ENCODE measurements around the gene SNX13. TPM values are rescaled to one million over a fixed set of nuclear protein-coding genes. Genes with fewer than 3 reads are reported as not detected.

Gene SNX13
- total RNA-seq, 1 experiment from 2014 or later, result 29.0 TPM

- Histone ChIP-seq H2AK5ac (ENCODE audit: insufficient read length, low read length) (no peak overlapping the region), H3K4me1 (ENCODE audit: insufficient read depth, low read length) (no peaks in the 10 kb centered on the region; the same call in 1 of the 2 replicates), H3K27ac (ENCODE audit: insufficient read length, low read depth, low read length) (no peak overlapping the region), H3K14ac (ENCODE audit: insufficient read depth, low read length) (no peak overlapping the region), H3K27me3 (ENCODE audit: insufficient read depth, low read length) (no peaks in the 10 kb centered on the region), H3K9me3 (ENCODE audit: control insufficient read depth, low read depth, low read length) (no peaks in the 10 kb centered on the region), H3K23ac (ENCODE audit: insufficient read length, low read depth, low read length) (no peak overlapping the region), H2BK15ac (ENCODE audit: low read depth, low read length) (no peak overlapping the region), H2BK20ac (ENCODE audit: low read depth, low read length, poor library complexity, severe bottlenecking) (no peak overlapping the region), H4K5ac (ENCODE audit: insufficient read length, low read depth, low read length) (no peak overlapping the region), H2AFZ (ENCODE audit: low read length) (no peak overlapping the region), H4K8ac (replicated peaks; ENCODE audit: insufficient read length, low read depth, low read length) (no peak overlapping the region), H3K79me1 (ENCODE audit: insufficient read depth, low read depth, low read length, poor library complexity, severe bottlenecking) (no peaks in the 10 kb centered on the region), H2BK120ac (ENCODE audit: low read depth, low read length, poor library complexity, severe bottlenecking) (no peak overlapping the region), H4K91ac (ENCODE audit: insufficient read length, low read depth, low read length) (no peak overlapping the region), H2BK12ac (ENCODE audit: insufficient read length, low read depth, low read length) (no peak overlapping the region), H3K18ac (ENCODE audit: insufficient read length, low read depth, low read length) (no peak overlapping the region), H3K4me2 (ENCODE audit: insufficient read depth, insufficient read length, low read length) (no peak overlapping the region), H3K4ac (ENCODE audit: low read depth, low read length) (no peak overlapping the region), H4K20me1 (ENCODE audit: control insufficient read depth, insufficient read depth, insufficient read length) (no peaks in the 10 kb centered on the region), H3K9ac (ENCODE audit: extremely low read depth, insufficient read length, low read length) (no peak overlapping the region), H3K23me2 (ENCODE audit: insufficient read length, low read depth, low read length, poor library complexity, severe bottlenecking) (no peaks in the 10 kb centered on the region), H3T11ph (ENCODE audit: low read length) (no peak overlapping the region), H2BK5ac (ENCODE audit: insufficient read length, low read length) (no peak overlapping the region), H3K79me2 (ENCODE audit: insufficient read depth, low read length) (peaks cover 6% of the 10 kb centered on the region; the same call in 1 of the 2 replicates), H3K56ac (ENCODE audit: insufficient read length, low read depth, low read length) (no peak overlapping the region)
- Mint-ChIP-seq H3K9me3 (no peaks in the 10 kb centered on the region), H3K4me3 (no peak overlapping the region), H3K4me1 (peaks cover 24 to 39% of the 10 kb centered on the region in 2 experiments), H3K36me3 (ENCODE audit: insufficient read depth in 1 of 3, low read depth in 3 of 3) (no peaks in the 10 kb centered on the region), H3K27ac (no peak overlapping the region), H3K27me3 (ENCODE audit: low read depth) (no peaks in the 10 kb centered on the region)
- DNase-seq, result no peak
- TF ChIP-seq CTCF (conservative IDR thresholded peaks at IDR 0.05), result no peak
- no CpG with 5 or more reads among the region's 5 CpGs for WGBS (ENCODE audit: extremely low coverage, insufficient read length, low lambda C conversion rate)
These were observed 10.5 kb downstream of the SNX13 start for GRCh38 chr7:17929647-17930395.
